Endothelial cell of umbilical vein (primary cell): ENCODE results near the gene RNF4.

Experiments
- CTCF ChIP-seq, 2 donors: IDR thresholded peaks; 1 replicate in 1 of 2; 2 replicates in 1 of 2; pipeline ENCODE4 v1.5.1; 2011; ENCODE audit warnings: low read length in 2 of 2, mild to moderate bottlenecking in 2 of 2, moderate library complexity in 2 of 2, control low read depth in 1 of 2, inconsistent platforms in 1 of 2, low read depth in 1 of 2; ENCODE audit not compliant: insufficient read depth in 1 of 2; ENCODE audit errors: extremely low read depth in 1 of 2
- EZH2 ChIP-seq: IDR thresholded peaks from 2 replicates; pipeline ENCODE4 v1.6.1; 2012; ENCODE audit warnings: borderline replicate concordance, low read depth, mild to moderate bottlenecking, moderate library complexity, low read length, inconsistent platforms; ENCODE audit not compliant: severe bottlenecking
- FOS ChIP-seq: IDR thresholded peaks from 2 replicates; pipeline ENCODE4 v1.6.1; 2011; ENCODE audit warnings: mild to moderate bottlenecking, low read length, moderate library complexity, borderline replicate concordance; ENCODE audit not compliant: insufficient read depth
- MAX ChIP-seq: IDR thresholded peaks from 2 replicates; pipeline ENCODE4 v1.6.1; 2011; ENCODE audit not compliant: insufficient read depth, insufficient read length
- POLR2A ChIP-seq: IDR thresholded peaks from 2 replicates; pipeline ENCODE4 v1.6.1; 2012; ENCODE audit warnings: low read depth, mild to moderate bottlenecking, control low read depth, low read length

GRCh38 chr4:2497931-2498330 is 29.0 kb downstream of the RNF4 start:
- no peak for TF ChIP-seq CTCF (IDR thresholded peaks at IDR 0.05; ENCODE audit: extremely low read depth in 1 of 2, insufficient read depth in 1 of 2, low read depth in 1 of 2, low read length in 2 of 2)
- no peak for TF ChIP-seq POLR2A
- TF ChIP-seq MAX = no peak
- no peak for TF ChIP-seq FOS
- no peak for TF ChIP-seq EZH2
